GM12864 (cell line): ENCODE data around the gene UBA52.
"Not testable (repeated sequence)": the region's sequence is repeated elsewhere in the genome, so short reads cannot be mapped to it uniquely, and the experiment has no call there.

Experiments used
- DNase-seq: peaks from one replicate; pipeline ENCODE4 v3.0.0-alpha.2; 2011; ENCODE audit warnings: low read depth
- H3K4me3 ChIP-seq: 2 replicates; pipeline ENCODE4 v1.5.1; 2011; ENCODE audit warnings: mild to moderate bottlenecking, low read depth, low read length, control low read depth
- CTCF ChIP-seq: IDR thresholded peaks from 2 replicates; pipeline ENCODE4 v1.5.1; 2011; ENCODE audit warnings: low read depth, mild to moderate bottlenecking, moderate library complexity, low read length, control low read depth, inconsistent platforms; ENCODE audit errors: missing control alignments

Gene UBA52

GRCh38 chr19:18587962-18588610 lies 16.4 kb downstream of the UBA52 start:
- no peak for DNase-seq
- TF ChIP-seq CTCF, result no peak
- peak overlapping the region; percentile 90 for H3K4me3 ChIP-seq

GRCh38 chr19:18588611-18589379 lies 17.1 kb downstream of the UBA52 start, which contains the start of gene REX1BD:
Gene REX1BD (plus strand): TSS chr19:18588798. CDS start chr19:18588802, 4 bp downstream.
- DNase-seq, result peak; percentile 68
- TF ChIP-seq CTCF, result peak; percentile 86
- peak within 1 kb of the TSS; percentile 90 for H3K4me3 ChIP-seq

GRCh38 chr19:18589380-18590272 lies 18.0 kb downstream of the UBA52 start:
- H3K4me3 ChIP-seq, result peak overlapping the region; percentile 90
- DNase-seq, result no peak
- TF ChIP-seq CTCF, result peak; percentile 23

GRCh38 chr19:18590273-18591272 lies 18.9 kb downstream of the UBA52 start:
- H3K4me3 ChIP-seq, result no peak overlapping the region
- TF ChIP-seq CTCF, result no peak
- no peak for DNase-seq

GRCh38 chr19:18591735-18592385 lies 20.2 kb downstream of the UBA52 start:
- no peak for DNase-seq

GRCh38 chr19:18592732-18593131 lies 21.1 kb downstream of the UBA52 start:
- not testable (repeated sequence) for DNase-seq, H3K4me3 ChIP-seq

More at GRCh38 chr19:18591735-18592385, 20.2 kb downstream of the UBA52 start:
- TF ChIP-seq CTCF, result no peak
- H3K4me3 ChIP-seq, result no peak overlapping the region
